Hepatocyte (in vitro differentiated cells): ENCODE data around the gene TRPC1.

ENCODE experiments used
- CTCF ChIP-seq: fragments of 200-600 bp; sonication (generic); IDR thresholded peaks from 2 replicates; pipeline ENCODE4 v1.5.1; 2016; ENCODE audit warnings: antibody characterized with exemption, mild to moderate bottlenecking; ENCODE audit not compliant: poor library complexity
- EZH2 ChIP-seq: fragments of 200-600 bp; sonication (generic); IDR thresholded peaks from 2 replicates; pipeline ENCODE4 v1.6.1; 2016; ENCODE audit warnings: antibody characterized with exemption, mild to moderate bottlenecking, borderline replicate concordance
- EZH2phosphoT487 ChIP-seq: fragments of 200-600 bp; sonication (generic); IDR thresholded peaks from one replicate; pipeline ENCODE4 v1.6.1; 2018; ENCODE audit warnings: antibody characterized with exemption, mild to moderate bottlenecking, low read depth, moderate library complexity; ENCODE audit not compliant: unreplicated experiment, severe bottlenecking

DNA sequence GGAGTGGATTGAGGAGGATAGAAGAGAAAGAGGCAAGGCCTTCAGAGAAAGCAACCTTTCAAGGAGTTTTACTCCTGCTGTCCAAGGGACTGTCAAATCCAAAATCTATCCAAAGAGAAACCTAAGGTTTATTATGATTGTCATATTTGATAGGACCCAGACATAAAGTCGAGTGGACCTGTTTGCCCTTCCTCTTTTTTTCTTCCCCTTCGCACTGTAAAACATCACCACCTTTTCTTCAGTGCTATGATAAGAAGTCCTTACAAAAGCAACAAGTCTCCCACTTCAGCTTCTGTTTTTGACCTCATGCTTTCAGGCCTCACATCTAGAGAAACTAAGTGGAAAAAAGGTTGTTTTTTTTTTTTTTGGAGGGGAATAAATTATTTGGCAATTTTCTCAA lies 73.0 kb downstream of the TRPC1 start:
- TF ChIP-seq CTCF, result no peak
- no peak for TF ChIP-seq EZH2
- TF ChIP-seq EZH2phosphoT487, result no peak
